Gastrocnemius medialis (tissue), 4 donors: Measurements from ENCODE around the gene PATJ.
A peak's percentile ranks its signal among the peaks of the same experiment; 100 is the strongest.

Source experiments
- CTCF ChIP-seq, 5 experiments: fragments of 450-650 bp in 3 of 5; fragments of 200-600 bp in 2 of 5; sonication (generic) in 2 of 5; IDR thresholded peaks in 4 of 5; conservative IDR thresholded peaks in 1 of 5; 1 replicate in 4 of 5; 2 replicates in 1 of 5; pipeline ENCODE4 v1.5.1; 2016 to 2019; ENCODE audit warnings: antibody characterized with exemption in 5 of 5, mild to moderate bottlenecking in 3 of 5, moderate library complexity in 3 of 5
- POLR2A ChIP-seq, 2 donors: fragments of 450-650 bp; IDR thresholded peaks; one replicate each; pipeline ENCODE4 v1.6.1; 2017; ENCODE audit warnings: antibody characterized with exemption in 2 of 2, mild to moderate bottlenecking in 2 of 2, moderate library complexity in 2 of 2

GRCh38 chr1:61950418-61950817 is 208.1 kb downstream of the PATJ start:
- TF ChIP-seq CTCF (IDR thresholded peaks at IDR 0.05 in 4 of 5, conservative IDR thresholded peaks at IDR 0.05 in 1 of 5) (peak in 2 of 5 experiments; percentile 18 to 28), POLR2A (IDR thresholded peaks at IDR 0.05) (no peak)
